HCT116 (cell line): ENCODE measurements around the gene IGFL3.

Source experiments
- ELF1 ChIP-seq: IDR thresholded peaks from 2 replicates; pipeline ENCODE4 v1.6.1; 2012; ENCODE audit warnings: low read depth, borderline replicate concordance
- RAD21 ChIP-seq: IDR thresholded peaks from 2 replicates; pipeline ENCODE4 v1.6.1; 2012; ENCODE audit warnings: low read depth, mild to moderate bottlenecking
- TF ChIP-seq, protein P1 (sequence below), 3 experiments: fragments of 200-600 bp in 1 of 3; sonication (generic) in 1 of 3; IDR thresholded peaks in 2 of 3; conservative IDR thresholded peaks in 1 of 3; 2 replicates each; pipeline ENCODE4 v1.5.1; 2012 to 2017; ENCODE audit warnings: low read depth in 2 of 3, low read length in 2 of 3, antibody characterized with exemption in 1 of 3, borderline replicate concordance in 1 of 3, control low read depth in 1 of 3, mild to moderate bottlenecking in 1 of 3, mixed read lengths in 1 of 3, mixed run types in 1 of 3, moderate library complexity in 1 of 3; ENCODE audit not compliant: insufficient read depth in 1 of 3
- TF ChIP-seq, protein P2 (sequence below): IDR thresholded peaks from 2 replicates; pipeline ENCODE4 v1.6.1; 2012

DNA sequence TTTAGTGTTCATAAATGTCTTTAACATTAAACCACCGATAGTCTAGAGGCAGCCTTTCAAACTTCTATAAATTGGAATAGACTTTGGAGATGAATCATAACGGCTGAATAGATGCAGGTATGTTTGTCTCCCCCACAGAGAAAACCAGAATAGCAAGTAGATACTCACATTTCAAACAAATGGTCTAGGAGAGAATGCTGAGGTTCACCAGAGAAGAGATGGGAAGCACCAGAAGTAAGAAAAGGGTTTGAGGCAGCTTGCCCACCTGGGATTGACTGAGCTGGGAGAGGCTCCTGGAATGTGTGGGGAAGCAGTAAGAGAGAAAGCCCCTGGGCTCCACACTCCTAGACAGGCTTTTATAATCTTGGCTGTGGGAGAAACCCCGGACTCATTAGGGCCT lies 6.4 kb downstream of the IGFL3 start:
- TF ChIP-seq ELF1 = no peak
- no peak for TF ChIP-seq RAD21
- TF ChIP-seq, protein P1, sequence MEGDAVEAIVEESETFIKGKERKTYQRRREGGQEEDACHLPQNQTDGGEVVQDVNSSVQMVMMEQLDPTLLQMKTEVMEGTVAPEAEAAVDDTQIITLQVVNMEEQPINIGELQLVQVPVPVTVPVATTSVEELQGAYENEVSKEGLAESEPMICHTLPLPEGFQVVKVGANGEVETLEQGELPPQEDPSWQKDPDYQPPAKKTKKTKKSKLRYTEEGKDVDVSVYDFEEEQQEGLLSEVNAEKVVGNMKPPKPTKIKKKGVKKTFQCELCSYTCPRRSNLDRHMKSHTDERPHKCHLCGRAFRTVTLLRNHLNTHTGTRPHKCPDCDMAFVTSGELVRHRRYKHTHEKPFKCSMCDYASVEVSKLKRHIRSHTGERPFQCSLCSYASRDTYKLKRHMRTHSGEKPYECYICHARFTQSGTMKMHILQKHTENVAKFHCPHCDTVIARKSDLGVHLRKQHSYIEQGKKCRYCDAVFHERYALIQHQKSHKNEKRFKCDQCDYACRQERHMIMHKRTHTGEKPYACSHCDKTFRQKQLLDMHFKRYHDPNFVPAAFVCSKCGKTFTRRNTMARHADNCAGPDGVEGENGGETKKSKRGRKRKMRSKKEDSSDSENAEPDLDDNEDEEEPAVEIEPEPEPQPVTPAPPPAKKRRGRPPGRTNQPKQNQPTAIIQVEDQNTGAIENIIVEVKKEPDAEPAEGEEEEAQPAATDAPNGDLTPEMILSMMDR (IDR thresholded peaks at IDR 0.05 in 2 of 3, conservative IDR thresholded peaks at IDR 0.05 in 1 of 3; ENCODE audit: borderline replicate concordance in 1 of 3, insufficient read depth in 1 of 3, low read depth in 2 of 3, low read length in 2 of 3) = no peak
- TF ChIP-seq, protein P2, sequence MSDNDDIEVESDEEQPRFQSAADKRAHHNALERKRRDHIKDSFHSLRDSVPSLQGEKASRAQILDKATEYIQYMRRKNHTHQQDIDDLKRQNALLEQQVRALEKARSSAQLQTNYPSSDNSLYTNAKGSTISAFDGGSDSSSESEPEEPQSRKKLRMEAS = no peak
